ENCODE data around the gene EFCAB8.

The EFCAB8 gene

GRCh38 chr20:32907886-32908285 is 49.2 kb downstream of the EFCAB8 start:
- no peak overlapping the region for H3K4me3 ChIP-seq (ENCODE audit: insufficient read depth, low read depth, low read length)
- 88 to 89% methylated on average over 13 of the region's 13 CpGs for WGBS, 2 experiments

GRCh38 chr20:32908334-32909292 is 49.9 kb downstream of the EFCAB8 start:
- 86 to 87% methylated on average over 19 of the region's 19 CpGs for WGBS, 2 experiments
- H3K4me3 ChIP-seq (ENCODE audit: insufficient read depth, low read depth, low read length) = no peak overlapping the region
- H3K36me3 ChIP-seq (ENCODE audit: control insufficient read depth, insufficient read depth, low read length) = no peaks in the 10 kb centered on the region
- H3K27me3 ChIP-seq (ENCODE audit: control insufficient read depth, insufficient read depth, low read length, poor library complexity, severe bottlenecking) = no peaks in the 10 kb centered on the region
- no peaks in the 10 kb centered on the region for H3K9me3 ChIP-seq (ENCODE audit: control insufficient read depth, low read length)
- H3K27ac ChIP-seq (ENCODE audit: insufficient read depth, low read depth, low read length, poor library complexity, severe bottlenecking) = no peak overlapping the region
- H3K4me1 ChIP-seq (ENCODE audit: control insufficient read depth, insufficient read depth, low read length) = no peaks in the 10 kb centered on the region

More at GRCh38 chr20:32907886-32908285, 49.2 kb downstream of the EFCAB8 start:
- Histone ChIP-seq H3K27ac (ENCODE audit: insufficient read depth, low read depth, low read length, poor library complexity, severe bottlenecking) (no peak overlapping the region), H3K36me3 (ENCODE audit: control insufficient read depth, insufficient read depth, low read length) (no peaks in the 10 kb centered on the region), H3K27me3 (ENCODE audit: control insufficient read depth, insufficient read depth, low read length, poor library complexity, severe bottlenecking) (no peaks in the 10 kb centered on the region), H3K4me1 (ENCODE audit: control insufficient read depth, insufficient read depth, low read length) (no peaks in the 10 kb centered on the region), H3K9me3 (ENCODE audit: control insufficient read depth, low read length) (no peaks in the 10 kb centered on the region)

GRCh38 chr20:32909451-32909850 is 50.7 kb downstream of the EFCAB8 start:
- Histone ChIP-seq H3K4me1 (ENCODE audit: control insufficient read depth, insufficient read depth, low read length) (no peaks in the 10 kb centered on the region), H3K27ac (ENCODE audit: insufficient read depth, low read depth, low read length, poor library complexity, severe bottlenecking) (no peak overlapping the region), H3K9me3 (ENCODE audit: control insufficient read depth, low read length) (no peaks in the 10 kb centered on the region), H3K27me3 (ENCODE audit: control insufficient read depth, insufficient read depth, low read length, poor library complexity, severe bottlenecking) (no peaks in the 10 kb centered on the region), H3K4me3 (ENCODE audit: insufficient read depth, low read depth, low read length) (no peak overlapping the region), H3K36me3 (ENCODE audit: control insufficient read depth, insufficient read depth, low read length) (no peaks in the 10 kb centered on the region)
- 92% methylated on average over 9 of the region's 9 CpGs for WGBS, 2 experiments

GRCh38 chr20:32909896-32910571 is 51.3 kb downstream of the EFCAB8 start:
- WGBS, 2 experiments = 94 to 95% methylated on average over 14 of the region's 14 CpGs
- no peak overlapping the region for H3K27ac ChIP-seq (ENCODE audit: insufficient read depth, low read depth, low read length, poor library complexity, severe bottlenecking)
- H3K27me3 ChIP-seq (ENCODE audit: control insufficient read depth, insufficient read depth, low read length, poor library complexity, severe bottlenecking) = no peaks in the 10 kb centered on the region

GRCh38 chr20:32911355-32911754 is 52.6 kb downstream of the EFCAB8 start:
- Histone ChIP-seq H3K4me3 (ENCODE audit: insufficient read depth, low read depth, low read length) (no peak overlapping the region), H3K9me3 (ENCODE audit: control insufficient read depth, low read length) (no peaks in the 10 kb centered on the region), H3K4me1 (ENCODE audit: control insufficient read depth, insufficient read depth, low read length) (no peaks in the 10 kb centered on the region), H3K27me3 (ENCODE audit: control insufficient read depth, insufficient read depth, low read length, poor library complexity, severe bottlenecking) (no peaks in the 10 kb centered on the region), H3K36me3 (ENCODE audit: control insufficient read depth, insufficient read depth, low read length) (no peaks in the 10 kb centered on the region), H3K27ac (ENCODE audit: insufficient read depth, low read depth, low read length, poor library complexity, severe bottlenecking) (no peak overlapping the region)
- WGBS, 2 experiments = 83 to 88% methylated on average over 13 of the region's 13 CpGs

More at GRCh38 chr20:32909896-32910571, 51.3 kb downstream of the EFCAB8 start:
- no peaks in the 10 kb centered on the region for H3K9me3 ChIP-seq (ENCODE audit: control insufficient read depth, low read length)
- no peak overlapping the region for H3K4me3 ChIP-seq (ENCODE audit: insufficient read depth, low read depth, low read length)
- H3K4me1 ChIP-seq (ENCODE audit: control insufficient read depth, insufficient read depth, low read length) = no peaks in the 10 kb centered on the region
- no peaks in the 10 kb centered on the region for H3K36me3 ChIP-seq (ENCODE audit: control insufficient read depth, insufficient read depth, low read length)

- Histone ChIP-seq H3K9me3 (ENCODE audit: control insufficient read depth, low read length) (no peaks in the 10 kb centered on the region), H3K4me1 (ENCODE audit: control insufficient read depth, insufficient read depth, low read length) (no peaks in the 10 kb centered on the region), H3K4me3 (ENCODE audit: insufficient read depth, low read depth, low read length) (no peak overlapping the region), H3K27ac (ENCODE audit: insufficient read depth, low read depth, low read length, poor library complexity, severe bottlenecking) (no peak overlapping the region), H3K27me3 (ENCODE audit: control insufficient read depth, insufficient read depth, low read length, poor library complexity, severe bottlenecking) (no peaks in the 10 kb centered on the region), H3K36me3 (ENCODE audit: control insufficient read depth, insufficient read depth, low read length) (no peaks in the 10 kb centered on the region)
- 100% methylated on average over 1 of the region's 1 CpG for WGBS, 2 experiments
Observed at GRCh38 chr20:32912688-32913087, 54.0 kb downstream of the EFCAB8 start.

- WGBS, 2 experiments = 96 to 98% methylated on average over 1 of the region's 1 CpG
- Histone ChIP-seq H3K27me3 (ENCODE audit: control insufficient read depth, insufficient read depth, low read length, poor library complexity, severe bottlenecking) (no peaks in the 10 kb centered on the region), H3K36me3 (ENCODE audit: control insufficient read depth, insufficient read depth, low read length) (no peaks in the 10 kb centered on the region), H3K27ac (ENCODE audit: insufficient read depth, low read depth, low read length, poor library complexity, severe bottlenecking) (no peak overlapping the region), H3K4me1 (ENCODE audit: control insufficient read depth, insufficient read depth, low read length) (no peaks in the 10 kb centered on the region), H3K9me3 (ENCODE audit: control insufficient read depth, low read length) (no peaks in the 10 kb centered on the region), H3K4me3 (ENCODE audit: insufficient read depth, low read depth, low read length) (no peak overlapping the region)
Observed at GRCh38 chr20:32914031-32914430, 55.3 kb downstream of the EFCAB8 start.

GRCh38 chr20:32917191-32917950 is 58.6 kb downstream of the EFCAB8 start:
- no peaks in the 10 kb centered on the region for H3K36me3 ChIP-seq (ENCODE audit: control insufficient read depth, insufficient read depth, low read length)
- no peaks in the 10 kb centered on the region for H3K9me3 ChIP-seq (ENCODE audit: control insufficient read depth, low read length)
- H3K27ac ChIP-seq (ENCODE audit: insufficient read depth, low read depth, low read length, poor library complexity, severe bottlenecking) = no peak overlapping the region
- no peaks in the 10 kb centered on the region for H3K4me1 ChIP-seq (ENCODE audit: control insufficient read depth, insufficient read depth, low read length)
- no peak overlapping the region for H3K4me3 ChIP-seq (ENCODE audit: insufficient read depth, low read depth, low read length)
- no peaks in the 10 kb centered on the region for H3K27me3 ChIP-seq (ENCODE audit: control insufficient read depth, insufficient read depth, low read length, poor library complexity, severe bottlenecking)
- 89 to 90% methylated on average over 9 of the region's 9 CpGs for WGBS, 2 experiments

GRCh38 chr20:32918296-32918695 is 59.6 kb downstream of the EFCAB8 start:
- no peak overlapping the region for H3K27ac ChIP-seq (ENCODE audit: insufficient read depth, low read depth, low read length, poor library complexity, severe bottlenecking)
- H3K27me3 ChIP-seq (ENCODE audit: control insufficient read depth, insufficient read depth, low read length, poor library complexity, severe bottlenecking) = no peaks in the 10 kb centered on the region
- WGBS, 2 experiments = 77 to 83% methylated on average over 12 of the region's 12 CpGs
- no peaks in the 10 kb centered on the region for H3K9me3 ChIP-seq (ENCODE audit: control insufficient read depth, low read length)
- no peak overlapping the region for H3K4me3 ChIP-seq (ENCODE audit: insufficient read depth, low read depth, low read length)
- H3K36me3 ChIP-seq (ENCODE audit: control insufficient read depth, insufficient read depth, low read length) = no peaks in the 10 kb centered on the region
- H3K4me1 ChIP-seq (ENCODE audit: control insufficient read depth, insufficient read depth, low read length) = no peaks in the 10 kb centered on the region

- Histone ChIP-seq H3K36me3 (ENCODE audit: control insufficient read depth, insufficient read depth, low read length) (no peaks in the 10 kb centered on the region), H3K4me1 (ENCODE audit: control insufficient read depth, insufficient read depth, low read length) (no peaks in the 10 kb centered on the region), H3K9me3 (ENCODE audit: control insufficient read depth, low read length) (no peaks in the 10 kb centered on the region), H3K27me3 (ENCODE audit: control insufficient read depth, insufficient read depth, low read length, poor library complexity, severe bottlenecking) (no peaks in the 10 kb centered on the region), H3K27ac (ENCODE audit: insufficient read depth, low read depth, low read length, poor library complexity, severe bottlenecking) (no peak overlapping the region), H3K4me3 (ENCODE audit: insufficient read depth, low read depth, low read length) (no peak overlapping the region)
- WGBS, 2 experiments = 92 to 100% methylated on average over 1 of the region's 1 CpG
Observed at GRCh38 chr20:32918751-32919150, 60.0 kb downstream of the EFCAB8 start.

Data from ectodermal cell (in vitro differentiated cells).